Inflammatory macrophage treated with lipopolysaccharide for 1 hour (primary cell): ENCODE data around the gene SYCP2.
A peak's percentile ranks its signal among the peaks of the same experiment; 100 is the strongest.

Experiments used
- DNase-seq, 2 donors: peaks; one replicate each; pipeline ENCODE4 v3.0.0-alpha.2; 2020 to 2022

The SYCP2 gene

DNA sequence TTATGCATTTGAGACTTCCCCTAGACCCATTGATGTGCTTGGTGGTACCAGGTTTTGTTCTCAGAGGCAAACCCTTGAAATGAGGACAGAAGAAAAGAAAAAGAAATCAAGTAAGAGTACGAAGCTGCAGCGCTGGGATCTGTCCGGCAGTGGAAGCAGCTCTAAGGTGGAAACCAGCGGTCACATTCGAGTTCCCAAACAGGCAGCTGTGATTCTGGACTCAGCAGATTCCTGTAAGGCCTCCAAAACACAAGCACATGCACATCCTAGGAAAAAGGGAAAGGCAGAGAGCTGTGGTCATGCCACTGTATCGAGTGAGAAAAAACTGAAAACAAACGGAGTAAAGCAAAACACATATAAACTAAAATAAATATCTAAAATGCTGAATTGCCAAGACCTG lies 11.3 kb upstream of the SYCP2 start:
- DNase-seq, result no peak

DNA sequence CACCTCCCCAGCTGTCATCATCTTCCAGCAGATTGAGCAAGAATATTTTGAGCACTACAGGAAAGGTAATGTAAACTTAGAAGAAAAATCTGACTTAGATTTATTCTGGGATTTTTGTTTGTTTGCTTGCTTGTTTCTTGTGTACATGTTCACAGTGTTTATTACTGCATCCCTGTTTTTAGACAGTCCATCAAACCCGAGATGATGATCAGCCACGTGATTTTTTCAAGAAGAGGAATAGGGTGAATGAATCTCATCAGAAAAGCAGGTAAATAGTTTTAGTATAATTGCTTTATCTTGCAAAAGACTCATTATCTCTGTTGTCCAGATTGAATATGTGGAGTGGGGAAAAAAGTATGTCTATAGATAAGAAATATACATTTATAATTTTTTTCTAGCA lies 8.8 kb upstream of the SYCP2 start:
- no peak for DNase-seq

DNA sequence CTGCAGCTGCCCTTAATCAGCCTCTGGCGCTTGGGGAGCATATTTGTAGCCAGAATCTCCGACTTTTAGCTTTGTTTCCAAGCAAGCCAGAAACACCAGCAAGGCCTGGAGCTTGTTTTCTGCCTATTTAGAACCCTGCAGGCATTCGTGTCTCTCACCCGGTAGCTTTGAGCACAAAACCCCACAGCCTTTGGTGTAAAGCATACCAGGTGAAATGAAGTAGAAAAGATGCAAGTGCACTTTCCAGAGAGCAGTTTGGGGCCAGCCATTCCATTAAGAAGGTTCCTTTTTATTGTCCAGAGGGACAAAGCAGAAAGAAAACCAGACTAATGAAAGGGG lies 7.5 kb upstream of the SYCP2 start:
- no peak for DNase-seq

DNA sequence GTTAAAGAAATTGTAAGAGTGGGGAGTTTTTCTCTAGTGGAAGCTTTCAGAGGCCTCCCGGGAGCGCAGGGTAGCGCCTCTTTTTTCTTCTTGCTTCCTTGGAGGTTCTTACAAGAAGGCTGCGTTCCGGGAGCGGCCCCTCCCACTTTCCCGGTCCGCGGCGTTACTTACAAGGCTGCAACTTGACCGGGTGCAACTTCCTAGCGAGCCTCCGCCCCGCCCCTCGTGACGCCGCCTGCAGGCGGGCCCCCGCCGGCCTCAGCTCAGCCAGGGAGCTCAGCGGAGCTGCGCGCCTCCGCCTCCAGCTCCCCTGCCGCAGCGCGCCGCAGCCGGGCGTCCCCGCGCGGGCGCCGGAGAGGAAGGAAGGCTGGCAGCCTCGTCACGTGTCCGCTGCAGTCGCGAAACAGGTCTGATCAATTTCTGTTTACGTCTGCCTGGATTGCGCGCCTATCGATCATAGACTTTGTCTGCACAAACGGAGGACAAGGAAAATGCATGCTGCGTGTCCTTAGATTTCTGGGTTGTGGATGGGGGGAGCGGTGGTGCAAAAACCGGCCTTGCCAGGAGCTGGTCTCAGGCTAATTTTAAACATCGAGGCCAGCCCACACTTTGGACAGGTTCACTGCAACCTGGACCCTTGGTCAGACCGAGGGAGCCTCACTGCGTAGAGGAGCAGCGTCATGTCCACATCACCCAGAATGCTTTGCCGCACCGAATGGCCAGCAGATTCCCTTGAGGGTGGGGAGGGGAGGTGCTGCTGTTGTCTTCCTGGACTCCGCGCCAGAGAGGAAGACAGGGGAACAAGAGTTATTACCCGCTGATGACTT lies 6.9 kb upstream of the SYCP2 start, which contains the start of the genes FAM217B and PPP1R3D:
Gene FAM217B, plus strand, starts transcription at position 261 of the 827 bp plus-strand sequence. CDS start 3,555 bp downstream, outside the sequence.
Gene PPP1R3D, minus strand, starts transcription at position 177 of the 827 bp plus-strand sequence. CDS start 374 bp downstream, outside the sequence.
- DNase-seq, result peak; percentile 95 to 97

DNA sequence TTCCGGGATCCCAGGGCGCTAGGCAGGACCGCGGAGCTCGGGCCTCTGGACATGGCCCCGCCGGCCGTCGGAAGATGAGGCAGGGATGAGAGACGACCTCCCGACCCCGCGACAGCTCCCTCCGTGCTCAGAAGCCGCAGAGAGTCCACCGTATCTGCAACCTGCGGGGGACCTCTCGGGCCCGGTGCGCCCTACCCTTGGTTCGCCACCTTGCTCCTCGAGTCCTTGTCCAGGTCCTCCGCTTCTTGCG lies 6.4 kb upstream of the SYCP2 start:
- DNase-seq, result no peak

DNA sequence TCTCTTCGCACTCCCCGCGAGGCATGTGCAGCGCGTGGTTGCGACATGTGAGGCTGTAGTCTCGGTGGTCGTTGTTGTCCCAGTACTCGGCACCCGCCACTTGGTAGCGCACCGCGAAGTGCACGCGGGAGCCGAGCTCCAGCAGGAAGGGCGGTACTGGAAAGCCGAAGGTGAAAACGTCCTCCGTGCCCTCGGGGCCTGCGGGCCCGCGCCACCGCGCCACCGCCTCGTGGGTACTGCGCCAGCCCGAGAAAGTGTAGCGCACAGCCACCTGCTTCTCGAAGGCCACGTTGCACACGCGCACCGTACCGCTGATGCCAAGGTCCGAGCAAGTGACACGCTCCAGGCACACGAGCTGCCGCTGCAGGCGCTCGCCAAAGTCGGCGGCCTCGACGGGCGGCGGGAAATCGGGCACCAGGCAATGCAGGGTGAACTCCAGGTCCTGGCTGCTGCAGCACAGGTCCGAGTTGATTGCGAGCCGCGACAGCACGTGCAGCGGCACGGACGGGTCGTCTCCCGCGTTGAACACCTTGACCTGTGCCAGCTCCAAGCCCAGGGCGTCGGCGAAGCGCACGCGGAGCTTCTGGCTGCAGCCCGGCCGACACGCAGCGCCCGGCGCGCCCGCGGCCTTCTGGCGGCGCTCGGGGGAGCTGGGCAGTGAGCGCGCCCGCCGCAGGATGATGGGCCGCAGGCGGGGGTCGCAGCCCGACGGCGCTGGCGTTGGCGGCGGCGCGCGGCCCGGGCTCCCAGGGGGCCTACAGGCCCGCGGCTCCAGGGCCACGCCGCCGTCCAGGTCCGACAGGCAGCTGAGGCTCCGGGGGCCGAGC lies 5.8 kb upstream of the SYCP2 start:
- no peak for DNase-seq

DNA sequence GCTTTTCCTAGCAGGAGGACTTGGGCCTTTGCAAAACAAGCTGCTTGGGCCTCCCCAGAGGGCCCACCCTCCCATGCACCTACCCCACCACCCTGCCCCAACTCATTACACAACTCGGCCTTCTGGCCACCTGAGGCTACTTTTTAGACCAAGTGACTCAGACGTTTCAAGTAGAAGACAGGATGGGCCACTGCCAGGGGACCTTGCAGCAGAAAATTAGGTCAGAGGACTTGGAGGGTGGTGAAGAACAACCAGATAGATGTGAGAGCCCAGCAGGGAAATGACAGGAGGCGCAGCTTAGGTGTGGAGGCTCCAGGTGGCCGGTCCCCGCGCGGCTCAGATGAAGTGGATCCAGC lies 5.2 kb upstream of the SYCP2 start:
- no peak for DNase-seq

DNA sequence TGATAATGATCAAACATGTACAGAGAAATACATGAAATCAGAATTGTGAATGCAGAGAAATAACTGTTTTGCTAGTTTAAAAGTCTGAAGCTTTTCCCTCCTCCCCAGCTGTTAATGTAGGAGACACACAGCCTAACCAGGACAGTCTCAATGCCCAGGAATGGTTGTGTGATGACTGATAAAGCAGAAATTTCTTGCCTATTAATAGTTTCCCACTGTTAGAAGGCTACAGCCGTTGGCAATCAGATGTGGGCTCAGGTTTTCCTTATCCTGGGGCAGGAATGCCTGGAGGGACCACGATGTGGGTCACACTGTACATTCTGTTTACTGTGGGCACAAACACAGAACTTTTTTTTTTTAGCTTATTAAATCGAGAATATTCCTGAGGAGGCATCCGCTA lies 4.8 kb upstream of the SYCP2 start:
- no peak for DNase-seq

DNA sequence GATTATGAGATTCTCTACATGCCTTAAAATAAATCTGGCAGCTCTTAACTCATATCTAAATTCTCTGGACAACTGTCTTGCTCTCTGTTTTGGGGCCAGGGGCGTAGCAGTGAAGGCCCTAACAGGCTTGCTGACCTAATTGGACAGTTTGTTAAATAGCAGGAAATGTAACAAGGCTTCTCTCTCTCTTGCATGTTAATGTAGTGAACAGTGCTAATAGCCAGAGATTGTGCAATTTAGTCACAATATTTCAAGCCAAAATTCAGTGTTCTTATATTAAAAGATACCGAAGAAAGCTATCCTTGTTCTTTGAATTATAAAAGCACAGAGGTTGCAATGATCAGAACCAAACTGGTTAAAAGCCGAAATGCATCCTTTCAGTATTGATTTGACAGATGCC lies 3.7 kb upstream of the SYCP2 start:
- no peak for DNase-seq

DNA sequence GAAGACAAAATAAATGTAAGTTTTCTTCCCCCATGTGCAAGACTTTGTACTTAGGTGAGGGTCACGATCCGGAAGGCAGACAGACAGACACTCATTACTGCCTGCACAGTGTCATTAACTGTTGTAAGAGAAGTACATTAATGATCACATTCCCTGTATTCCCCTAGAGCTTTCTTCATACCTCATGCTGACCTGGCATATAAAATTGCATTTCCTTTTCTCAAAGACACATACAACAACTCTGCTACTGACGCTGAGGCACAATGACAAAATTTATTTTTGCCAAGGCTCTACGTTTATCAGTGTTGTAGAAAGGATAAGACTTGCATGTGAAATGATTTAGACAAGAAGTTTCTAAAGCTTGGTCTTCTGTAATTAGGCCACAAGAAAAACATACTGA lies 3.0 kb upstream of the SYCP2 start:
- DNase-seq, result no peak

DNA sequence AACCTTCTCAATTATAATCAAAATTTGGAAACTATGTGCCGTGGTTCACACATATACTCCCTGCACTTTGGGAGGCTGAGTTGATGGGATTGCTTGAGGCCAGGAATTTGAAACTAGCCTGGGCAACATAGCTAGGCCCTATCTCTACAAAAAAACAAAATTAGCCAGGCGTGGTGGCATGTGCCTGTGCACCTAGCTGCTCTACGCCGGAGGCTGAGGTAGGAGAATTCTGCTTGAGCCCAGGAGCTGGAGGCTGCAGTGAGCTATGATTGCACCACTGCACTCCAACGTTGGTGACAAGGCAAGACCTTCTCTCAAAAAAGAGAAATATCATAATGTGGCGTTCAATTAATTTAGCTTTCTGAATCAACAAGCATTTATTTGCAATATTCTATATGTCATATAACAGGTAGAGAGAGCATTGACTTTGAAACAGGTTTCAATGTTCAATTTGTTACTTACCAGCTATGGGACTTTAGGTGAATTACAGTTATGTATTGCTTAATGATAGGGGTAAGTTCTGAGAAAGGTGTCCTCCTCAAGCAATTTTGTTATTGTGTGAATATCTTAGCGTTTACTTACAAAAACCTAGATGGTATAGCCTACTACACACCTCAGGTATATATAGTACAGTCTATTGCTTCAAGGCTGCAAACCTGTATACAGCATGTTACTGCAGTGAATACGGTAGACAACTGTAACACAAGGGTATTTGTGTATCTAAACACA lies 2.2 kb upstream of the SYCP2 start:
- DNase-seq, result no peak

DNA sequence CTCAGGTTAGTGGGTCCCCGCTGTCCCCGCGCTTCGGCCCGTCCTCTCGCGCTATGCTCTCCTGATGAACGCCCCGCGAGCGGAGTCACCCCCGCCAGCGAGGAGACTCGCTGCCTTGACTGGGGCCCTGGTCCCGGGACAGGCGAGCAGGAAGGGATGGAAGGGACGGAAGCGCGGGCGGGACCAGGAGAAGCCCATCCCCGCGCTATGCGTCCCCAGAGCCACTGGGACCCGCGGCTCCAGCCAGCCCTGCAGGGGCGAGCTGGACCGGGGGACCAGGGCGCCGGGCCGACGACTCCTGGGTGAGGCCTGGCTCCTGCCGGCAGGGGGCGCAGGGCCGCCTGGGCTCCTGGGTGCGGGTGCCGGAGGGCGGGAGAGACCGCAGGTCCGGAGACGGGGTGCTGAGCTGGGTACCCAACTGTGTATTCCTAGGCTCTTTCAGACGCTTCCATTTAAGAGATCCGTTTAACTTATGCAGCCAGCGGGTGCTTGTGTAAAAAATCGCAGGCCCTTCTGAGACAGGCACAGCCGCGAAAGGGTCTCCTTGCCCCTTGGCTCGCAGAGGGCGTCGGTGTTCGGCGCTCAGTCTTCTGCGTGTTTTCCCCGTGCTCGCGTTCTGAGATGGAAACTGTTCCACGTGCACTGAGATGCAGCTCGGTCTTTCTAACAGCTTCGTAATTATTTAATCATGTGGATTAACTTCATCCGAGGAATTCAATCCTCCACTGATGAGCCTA lies 580 bp upstream of the SYCP2 start:
- DNase-seq, result peak; percentile 46 to 84

DNA sequence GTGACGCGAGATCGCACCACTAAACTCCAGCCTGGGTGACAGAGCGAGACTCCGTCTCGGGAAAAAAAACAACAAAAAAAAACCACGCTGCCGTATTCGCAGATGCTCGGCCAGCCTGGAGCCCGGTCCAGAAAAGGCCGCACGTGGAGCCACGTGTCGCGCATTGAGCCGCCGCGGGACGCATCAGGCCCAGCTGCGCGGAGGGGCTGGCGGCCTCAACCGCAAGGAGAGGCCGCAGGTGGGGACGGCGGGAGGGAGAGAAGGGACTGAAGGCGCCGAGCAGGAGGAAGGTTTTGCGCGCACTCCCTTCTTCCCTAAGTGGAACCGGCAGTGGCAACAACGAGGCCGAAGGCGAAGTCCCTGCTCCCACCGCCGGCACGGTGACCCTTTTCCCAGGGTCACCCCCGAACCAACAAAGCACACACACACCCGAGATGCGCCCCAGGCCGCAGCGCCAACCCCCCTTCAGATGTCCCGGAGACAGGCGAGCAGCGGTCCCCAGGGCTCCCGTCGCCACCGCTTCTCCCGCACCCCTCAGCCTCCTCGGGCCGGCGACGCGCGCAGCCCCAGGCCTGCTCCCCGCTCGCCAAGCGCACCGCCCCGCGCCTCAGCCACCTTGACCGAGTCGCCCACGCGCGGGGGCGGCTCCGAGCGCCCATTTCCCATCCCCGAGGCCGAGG lies 681 bp downstream of the SYCP2 start:
- DNase-seq, result no peak

DNA sequence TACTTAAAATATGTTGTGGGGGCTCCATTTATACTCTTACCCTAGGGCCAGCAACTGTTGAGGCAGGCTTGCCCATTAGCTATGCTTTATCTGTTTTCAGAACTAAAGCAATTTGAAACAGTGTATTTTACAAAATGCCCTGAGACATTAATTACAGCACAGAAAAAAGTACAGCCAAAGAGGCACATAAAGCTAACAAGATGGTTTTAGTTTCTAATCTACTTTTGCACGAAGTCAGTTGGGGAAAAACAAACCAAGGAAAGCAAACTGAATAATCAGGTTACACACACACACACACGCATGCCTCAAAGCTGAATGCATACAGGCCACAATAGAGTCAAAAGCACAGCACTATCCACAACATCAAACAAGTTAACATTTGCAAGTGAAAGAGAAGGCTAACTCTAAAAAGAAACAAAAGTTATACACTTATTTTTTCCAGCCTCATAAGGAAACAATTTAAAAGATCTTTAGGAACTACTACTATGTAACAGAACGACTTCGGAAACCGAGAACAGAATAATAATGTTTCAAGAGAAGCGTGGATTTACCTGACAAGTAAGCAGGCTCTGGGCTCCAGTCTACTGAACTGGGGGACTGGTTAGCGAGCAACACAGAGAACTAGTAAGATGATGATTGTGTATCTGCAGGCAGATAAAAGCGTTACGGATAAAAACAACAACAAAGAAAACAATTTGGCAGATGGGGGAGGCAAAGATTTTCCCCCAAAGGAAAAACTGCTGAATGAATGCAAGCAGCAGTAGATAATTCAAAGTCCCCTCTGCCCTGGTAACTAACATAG lies 1.7 kb downstream of the SYCP2 start:
- no peak for DNase-seq

DNA sequence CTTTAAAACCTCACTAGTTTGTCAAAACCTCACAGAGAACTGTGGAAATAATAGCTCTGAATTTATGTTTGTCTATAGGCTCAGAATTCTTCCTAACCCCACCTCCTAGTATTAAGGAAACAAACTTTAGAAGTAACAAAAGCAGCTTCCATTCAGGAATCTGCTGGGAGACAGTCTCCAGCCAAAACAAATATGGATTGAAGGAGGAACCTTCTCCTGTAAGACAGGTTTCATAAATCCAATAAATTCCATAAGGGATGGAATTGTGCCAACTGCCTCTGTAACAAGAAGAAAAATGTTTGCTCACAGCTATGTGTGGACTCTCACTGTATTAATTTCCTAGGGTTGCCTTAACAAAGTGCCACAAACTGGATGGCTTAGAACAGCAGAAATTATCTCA lies 7.5 kb downstream of the SYCP2 start:
- no peak for DNase-seq

DNA sequence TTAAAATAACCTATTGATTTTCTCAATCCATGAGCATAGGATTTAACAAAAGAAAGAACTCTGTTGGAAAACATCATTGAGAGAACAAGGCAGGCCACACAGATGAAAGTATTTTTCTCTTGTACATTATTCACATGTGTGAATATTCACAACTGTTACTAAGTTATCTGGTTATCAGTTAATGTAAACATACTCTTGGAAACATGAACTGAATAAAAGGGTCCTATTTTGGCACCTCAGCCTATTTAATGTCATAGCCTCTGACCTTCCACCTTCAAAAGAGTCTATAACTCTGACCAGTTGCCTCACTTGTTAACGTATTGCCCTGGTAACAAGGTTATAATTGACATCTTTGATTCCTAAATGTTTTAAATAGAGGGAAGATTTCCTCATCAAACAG lies 8.1 kb downstream of the SYCP2 start:
- no peak for DNase-seq

DNA sequence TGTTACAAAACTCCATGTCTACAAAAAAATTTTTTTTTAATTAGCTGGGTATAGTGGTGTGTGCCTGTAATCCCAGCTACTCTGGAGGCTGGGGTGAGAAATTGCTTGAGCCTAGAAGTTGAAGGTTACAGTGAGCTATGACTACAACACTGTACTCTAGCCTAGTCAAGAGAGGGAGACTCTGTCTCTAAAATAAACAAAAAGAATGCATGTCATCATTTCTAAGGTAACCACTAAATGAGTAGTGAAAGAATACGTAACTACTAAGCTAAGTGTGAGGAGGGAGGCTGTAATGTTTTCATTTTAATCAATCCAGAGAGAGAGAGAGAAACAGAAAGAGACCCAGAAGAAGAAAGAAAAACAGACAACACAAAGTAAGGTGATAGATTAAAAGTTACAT lies 9.9 kb downstream of the SYCP2 start:
- DNase-seq, result no peak

DNA sequence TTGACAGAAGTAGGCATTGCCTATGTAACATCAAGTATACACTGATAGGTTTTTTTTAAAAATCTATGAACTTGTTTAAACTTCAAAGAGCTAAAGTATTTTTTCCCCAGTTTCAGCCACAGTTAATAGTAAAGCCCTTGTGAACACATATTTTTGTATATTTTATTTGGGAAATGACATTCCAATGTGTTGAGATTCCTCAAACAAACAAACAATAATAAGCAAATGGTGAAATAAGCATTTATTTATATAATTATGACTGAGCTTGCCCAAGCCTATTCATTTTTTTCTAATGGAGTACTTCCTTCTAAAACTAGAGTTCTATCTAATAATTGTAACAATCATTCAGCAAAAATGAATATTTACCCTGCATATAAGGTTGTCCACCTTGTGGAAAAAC lies 12.5 kb downstream of the SYCP2 start:
- no peak for DNase-seq

DNA sequence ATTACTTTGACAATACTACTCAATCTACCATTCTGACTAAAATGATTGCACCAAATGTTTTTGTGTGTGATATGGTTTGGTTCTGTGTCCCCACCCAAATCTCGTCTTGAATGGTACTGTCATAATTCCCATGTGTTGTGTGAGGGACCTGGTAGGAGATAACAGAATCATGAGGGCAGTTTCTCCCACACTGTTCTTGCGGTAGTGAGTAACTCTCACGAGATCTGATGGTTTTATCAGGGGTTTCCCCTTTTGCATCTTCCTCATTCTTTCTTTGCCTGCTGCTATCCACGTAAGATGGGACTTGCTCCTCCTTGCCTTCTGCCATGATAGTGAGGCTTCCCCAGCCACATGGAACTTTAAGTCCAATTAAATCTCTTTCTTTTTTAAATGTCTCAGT lies 20.8 kb downstream of the SYCP2 start:
- peak; percentile 55 to 68 for DNase-seq

DNA sequence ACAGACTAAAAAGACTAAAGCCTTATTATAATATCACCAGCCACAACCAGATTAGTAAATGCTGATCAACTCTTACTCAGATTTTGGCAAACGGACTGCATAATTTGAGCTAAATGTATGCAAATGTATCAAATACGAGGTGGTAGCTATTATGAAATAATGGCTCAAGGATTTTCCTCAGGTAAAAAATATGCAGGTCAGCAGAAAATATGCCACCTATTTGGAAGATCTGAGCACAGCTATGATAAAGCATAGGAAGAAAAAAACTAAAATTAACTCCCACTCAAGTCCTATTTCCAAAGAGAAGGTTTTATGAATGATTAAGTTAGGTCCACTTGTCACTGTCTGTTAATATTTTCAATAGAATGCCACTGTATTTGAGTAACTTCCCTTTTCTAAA lies 22.4 kb downstream of the SYCP2 start:
- no peak for DNase-seq

DNA sequence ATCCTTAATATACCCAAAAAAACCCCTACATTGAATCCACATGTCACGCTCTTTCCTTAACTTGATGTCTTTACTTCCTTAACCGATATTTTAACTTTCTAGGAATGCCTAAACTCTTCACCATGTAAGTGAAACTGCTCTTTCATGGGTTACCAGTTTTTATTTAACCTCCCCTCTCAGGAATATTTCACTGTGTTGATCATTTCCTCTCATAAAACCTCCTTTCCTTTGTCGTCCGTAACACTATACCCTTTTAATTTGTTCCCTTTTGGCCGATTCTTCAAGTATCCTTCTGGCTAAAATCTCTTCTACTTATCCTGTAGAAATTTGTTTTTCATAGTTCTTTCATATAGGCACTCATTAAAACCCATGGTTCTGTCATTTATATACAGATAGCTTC lies 24.6 kb downstream of the SYCP2 start:
- DNase-seq, result no peak

DNA sequence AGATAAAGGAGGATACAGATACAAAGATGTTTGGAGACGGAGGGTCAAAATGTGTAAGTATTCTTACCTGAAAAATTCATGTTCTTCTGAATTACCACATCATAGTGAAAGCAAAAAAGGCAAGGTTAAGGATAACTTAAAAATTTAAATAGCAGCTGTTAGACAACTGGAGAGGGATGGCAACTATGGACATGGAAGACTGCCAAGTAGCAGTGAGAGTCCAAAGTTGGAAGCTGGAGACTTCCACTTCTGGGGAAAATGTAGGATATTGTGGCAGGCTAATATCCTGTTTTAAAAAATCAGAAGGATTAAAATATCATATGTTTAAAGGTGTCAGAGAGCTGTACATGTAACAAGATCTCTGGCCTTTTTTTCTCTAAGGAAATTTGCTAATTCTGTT lies 29.8 kb downstream of the SYCP2 start:
- DNase-seq, result no peak
